Activated CD4-positive, alpha-beta T cell treated with anti-CD3 and anti-CD28 coated beads, Interleukin-2, amount 50 U/mL, for 1 hour (primary cell): Measurements from ENCODE around the gene SLC25A47.
"Not testable (repeated sequence)": the region's sequence is repeated elsewhere in the genome, so short reads cannot be mapped to it uniquely, and the experiment has no call there.

Experiments
- DNase-seq: peaks from one replicate; pipeline ENCODE4 v3.0.0-alpha.2; 2020

SLC25A47 gene

DNA sequence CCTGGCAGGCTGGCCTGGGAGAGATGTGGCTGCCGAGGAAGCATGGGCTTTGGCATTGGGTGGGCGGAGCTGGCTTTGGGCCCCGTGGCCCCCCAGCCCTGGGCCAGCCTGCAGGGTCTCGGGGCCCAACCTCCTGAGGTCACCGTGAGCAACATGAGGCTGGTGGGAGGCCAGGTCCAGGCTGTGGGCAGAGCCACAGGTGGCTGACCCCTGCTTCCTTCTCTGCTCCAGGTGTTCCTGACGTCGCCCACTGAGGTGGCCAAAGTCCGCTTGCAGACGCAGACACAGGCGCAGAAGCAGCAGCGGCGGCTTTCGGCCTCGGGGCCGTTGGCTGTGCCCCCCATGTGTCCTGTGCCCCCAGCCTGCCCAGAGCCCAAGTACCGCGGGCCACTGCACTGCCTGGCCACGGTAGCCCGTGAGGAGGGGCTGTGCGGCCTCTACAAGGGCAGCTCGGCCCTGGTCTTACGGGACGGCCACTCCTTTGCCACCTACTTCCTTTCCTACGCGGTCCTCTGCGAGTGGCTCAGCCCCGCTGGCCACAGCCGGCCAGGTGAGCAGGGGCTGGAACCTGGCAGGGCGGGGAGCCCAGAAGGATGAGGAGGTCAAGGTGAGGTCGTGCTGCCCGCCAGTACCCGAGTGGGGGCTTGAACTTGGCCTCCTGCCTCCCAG, 5.5 kb downstream of the SLC25A47 start:
- no peak for DNase-seq

DNA sequence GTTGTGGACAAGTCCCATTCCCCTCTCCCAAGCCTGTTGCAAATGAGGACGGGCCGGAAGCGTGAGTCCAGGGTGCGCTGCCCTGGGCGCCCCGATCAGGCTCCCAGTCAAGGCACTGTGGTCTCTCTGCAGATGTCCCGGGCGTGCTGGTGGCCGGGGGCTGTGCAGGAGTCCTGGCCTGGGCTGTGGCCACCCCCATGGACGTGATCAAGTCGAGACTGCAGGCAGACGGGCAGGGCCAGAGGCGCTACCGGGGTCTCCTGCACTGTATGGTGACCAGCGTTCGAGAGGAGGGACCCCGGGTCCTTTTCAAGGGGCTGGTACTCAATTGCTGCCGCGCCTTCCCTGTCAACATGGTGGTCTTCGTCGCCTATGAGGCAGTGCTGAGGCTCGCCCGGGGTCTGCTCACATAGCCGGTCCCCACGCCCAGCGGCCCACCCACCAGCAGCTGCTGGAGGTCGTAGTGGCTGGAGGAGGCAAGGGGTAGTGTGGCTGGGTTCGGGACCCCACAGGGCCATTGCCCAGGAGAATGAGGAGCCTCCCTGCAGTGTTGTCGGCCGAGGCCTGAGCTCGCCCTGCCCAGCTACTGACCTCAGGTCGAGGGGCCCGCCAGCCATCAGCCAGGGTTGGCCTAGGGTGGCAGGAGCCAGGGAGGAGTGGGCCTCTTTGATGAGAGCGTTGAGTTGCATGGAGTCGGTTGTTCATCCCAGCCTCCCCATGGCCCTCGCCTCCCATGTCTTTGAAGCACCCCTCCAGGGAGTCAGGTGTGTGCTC, 6.3 kb downstream of the SLC25A47 start:
- DNase-seq: no peak

DNA sequence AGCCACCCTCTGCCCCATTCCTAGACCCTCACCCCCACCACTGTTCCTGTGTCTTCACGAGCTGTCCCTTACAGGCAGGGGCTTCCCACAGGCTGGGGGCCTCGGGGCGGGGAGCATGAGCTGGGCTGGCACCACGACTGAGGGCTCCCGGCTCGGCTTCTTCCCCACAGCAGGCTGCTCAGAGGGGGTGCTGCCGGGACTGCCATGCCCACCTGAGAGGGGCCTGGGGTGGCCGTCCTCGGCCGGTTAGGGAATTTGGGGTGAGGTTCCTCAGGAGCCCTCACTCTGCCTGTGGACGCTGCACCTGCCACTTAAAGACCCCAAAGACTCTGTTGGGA, 6.8 kb downstream of the SLC25A47 start:
- no peak for DNase-seq

DNA sequence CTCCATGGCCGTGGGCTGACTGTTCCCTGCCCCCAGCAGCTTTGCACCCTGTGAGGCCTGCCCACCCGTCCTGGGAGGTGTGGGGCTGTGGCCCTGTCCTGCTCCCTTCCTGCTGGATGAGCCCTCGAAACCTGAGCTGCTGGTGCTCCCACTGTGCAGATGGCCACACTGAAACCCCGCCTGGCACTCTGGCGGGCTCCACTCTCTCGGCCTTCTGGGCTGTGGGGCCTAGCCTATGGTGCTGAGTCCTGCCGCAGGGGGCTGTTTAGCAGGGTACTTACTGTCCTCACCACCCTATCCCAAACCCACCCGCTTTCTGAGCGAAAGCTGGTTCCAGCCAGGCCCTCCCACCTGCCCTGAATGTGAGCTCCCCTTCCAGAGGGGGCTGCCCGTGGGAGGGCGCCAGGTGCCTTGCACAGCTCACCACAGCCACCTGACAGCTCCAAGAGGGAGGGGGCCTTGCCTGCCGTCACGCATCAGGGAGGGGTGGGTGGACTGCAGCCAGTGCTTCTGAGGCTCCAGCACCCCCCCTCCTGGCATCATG, 7.3 kb downstream of the SLC25A47 start:
- no peak for DNase-seq

DNA sequence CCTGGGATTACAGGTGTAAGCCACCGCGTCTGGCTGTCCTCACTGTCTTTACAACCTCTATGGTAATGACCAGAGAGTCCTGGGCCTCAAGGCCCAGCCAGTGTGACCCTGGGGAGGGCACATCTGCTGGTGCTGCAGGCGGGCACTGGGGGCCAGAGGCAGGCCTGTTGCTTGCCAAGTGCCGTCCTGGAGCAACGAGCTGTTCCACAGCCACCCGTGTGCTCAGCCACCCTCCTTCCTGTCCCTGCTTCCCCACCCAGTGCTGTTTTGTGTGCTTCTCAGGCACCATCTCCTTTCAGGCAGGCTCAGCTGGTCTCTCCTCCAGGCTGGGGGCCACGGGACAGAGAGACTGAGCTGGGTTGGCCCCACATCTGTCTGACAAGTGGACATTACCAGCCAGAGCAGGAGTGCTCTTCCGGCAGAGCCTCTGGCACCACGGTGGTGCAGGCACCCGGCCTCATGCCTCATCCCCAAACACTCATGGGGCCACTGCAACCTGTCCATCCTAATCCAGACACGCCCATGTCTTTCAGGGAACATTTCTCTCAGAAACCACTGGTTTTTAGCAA, 9.0 kb downstream of the SLC25A47 start:
- DNase-seq: no peak

- no peak for DNase-seq
Observed at GRCh38 chr14:100332797-100333196, 9.7 kb downstream of the SLC25A47 start.

DNA sequence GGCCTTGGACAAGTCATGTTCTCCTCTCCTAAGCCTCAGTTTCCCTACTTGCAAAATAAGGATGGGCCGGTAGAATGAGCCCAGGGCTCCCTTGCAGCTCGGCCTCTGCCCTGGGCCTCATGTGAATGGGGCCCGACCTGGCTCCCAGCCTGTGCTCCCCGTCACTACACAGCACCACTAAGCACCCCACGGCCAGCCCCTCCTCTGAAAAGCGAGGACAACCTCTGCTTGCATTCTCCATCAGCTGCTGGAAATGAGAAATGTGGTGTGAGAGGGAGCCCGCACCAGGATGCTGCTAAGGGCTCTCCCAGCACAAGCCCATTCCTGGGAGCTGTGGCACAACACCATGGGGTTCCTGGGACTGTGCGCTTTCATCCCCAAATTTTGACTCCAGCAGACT, 10.2 kb downstream of the SLC25A47 start:
- no peak for DNase-seq

GRCh38 chr14:100333827-100334226, 10.7 kb downstream of the SLC25A47 start:
- DNase-seq: no peak

- no peak for DNase-seq
Observed at GRCh38 chr14:100334904-100335303, 11.8 kb downstream of the SLC25A47 start.

DNA sequence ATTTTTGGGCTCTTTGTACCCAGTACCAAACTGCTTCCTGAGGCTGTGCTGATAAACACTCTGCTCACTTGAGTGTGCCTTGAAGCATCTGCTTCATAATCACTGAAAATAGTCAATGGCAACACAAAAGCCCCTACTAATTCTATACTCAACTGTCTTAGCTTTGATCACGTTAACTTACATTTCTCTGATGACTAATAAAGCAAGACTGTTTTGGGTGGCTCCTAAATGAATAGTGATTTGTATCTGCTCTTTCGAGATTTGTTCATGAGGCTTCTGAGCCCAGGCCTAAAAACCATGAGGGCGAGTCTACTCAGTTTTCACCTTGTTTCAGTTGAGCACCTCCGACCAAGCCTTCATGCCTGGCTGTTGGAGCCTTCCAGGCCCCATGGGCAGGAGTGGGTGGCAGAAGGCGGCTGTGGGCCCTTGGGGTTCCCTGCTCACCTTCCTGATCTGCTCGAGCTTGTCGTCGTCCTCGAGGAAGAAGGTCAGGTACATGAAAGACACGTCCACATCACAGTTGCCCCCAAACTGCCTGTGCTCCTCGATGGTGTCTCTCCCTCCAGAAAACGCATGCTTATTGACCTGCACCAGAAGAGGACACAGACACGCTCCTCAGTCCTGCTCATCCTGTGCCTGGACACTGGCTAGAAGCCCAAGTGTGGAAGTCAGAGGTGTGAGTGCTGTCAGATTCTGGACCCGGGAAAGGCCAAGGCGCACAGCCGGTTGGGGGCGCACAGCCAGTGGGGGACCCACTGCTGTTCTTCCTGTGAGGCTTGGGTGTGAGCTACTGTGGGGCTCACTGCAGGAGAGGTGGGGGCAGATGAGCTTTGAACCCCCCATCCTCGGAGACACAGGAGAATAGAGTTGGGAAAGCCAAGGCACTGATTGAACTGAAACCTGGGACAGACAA, 13.7 kb downstream of the SLC25A47 start:
- DNase-seq: no peak

GRCh38 chr14:100339766-100340422, 16.8 kb downstream of the SLC25A47 start:
- DNase-seq: no peak

DNA sequence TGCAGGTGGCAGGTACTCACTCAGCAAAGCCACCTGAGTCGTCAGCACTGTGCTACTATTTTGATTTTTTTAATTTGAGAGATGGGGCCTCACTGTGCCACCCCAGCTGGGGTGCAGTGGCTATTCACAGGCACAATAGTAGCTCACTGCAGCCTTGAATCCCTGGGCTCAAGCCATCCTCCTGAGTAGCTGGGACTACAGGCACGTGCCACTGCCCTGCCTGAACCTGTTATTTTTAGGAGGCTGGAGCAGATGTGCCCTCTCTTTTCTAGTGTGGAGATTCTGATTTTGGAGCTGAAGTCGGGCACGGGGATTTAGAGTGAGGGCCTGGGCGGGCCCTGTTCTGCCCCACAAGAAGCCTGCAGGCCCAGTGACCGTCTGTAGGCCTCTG, 17.3 kb downstream of the SLC25A47 start:
- DNase-seq: no peak

DNA sequence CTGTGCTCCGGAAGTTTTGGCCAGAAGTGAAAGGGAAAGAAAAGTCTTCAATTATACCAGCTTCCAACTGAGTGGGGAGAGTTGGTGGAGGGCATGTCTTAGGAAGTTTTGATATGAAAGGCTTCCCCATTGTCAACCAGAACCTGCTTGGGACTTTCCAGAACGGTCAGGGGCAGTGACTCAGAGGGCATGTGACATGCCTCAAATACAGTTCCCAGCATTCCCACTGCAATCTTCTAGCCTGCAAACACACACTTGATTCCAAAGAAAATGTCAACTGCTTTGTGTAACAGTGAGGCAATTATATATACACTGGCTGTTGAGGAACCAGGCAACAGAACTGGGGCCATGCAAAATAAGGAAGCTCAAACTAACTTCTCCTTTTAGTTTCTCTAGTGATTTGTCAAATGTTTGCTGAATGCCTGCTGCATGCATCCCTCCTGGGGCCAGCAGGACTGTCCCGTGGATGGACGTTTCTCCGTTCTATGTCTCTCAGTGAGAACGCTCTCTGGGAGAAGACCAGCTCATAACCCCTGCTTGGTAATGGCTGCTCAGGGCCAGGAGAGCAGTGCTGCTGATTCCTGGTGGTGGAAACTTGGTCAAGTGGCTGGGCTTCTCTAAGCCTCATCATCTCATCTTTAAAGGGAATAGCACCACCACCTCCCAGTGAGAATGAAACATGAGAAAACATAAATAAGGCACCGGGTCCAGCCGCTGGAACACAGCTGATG, 18.3 kb downstream of the SLC25A47 start:
- no peak for DNase-seq

DNA sequence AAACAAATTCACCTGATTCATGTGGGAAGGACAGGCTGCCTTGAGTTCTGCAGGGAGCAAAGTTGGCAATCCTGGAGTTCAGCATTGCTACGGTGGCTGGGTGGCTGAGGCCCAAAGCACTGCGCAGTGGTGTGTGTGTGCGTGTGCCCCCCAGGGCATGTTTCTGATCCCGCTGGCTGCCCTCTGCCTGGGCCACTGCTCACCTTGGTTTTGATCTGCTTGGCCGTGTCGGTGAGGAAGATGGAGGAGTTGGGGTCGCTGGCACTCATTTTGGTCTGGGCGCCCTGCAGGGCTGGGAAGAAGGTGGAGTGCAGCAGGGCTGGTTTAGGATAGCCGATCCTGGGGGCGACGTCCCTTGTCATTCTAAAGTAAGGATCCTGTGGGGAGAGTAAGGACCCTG, 19.1 kb downstream of the SLC25A47 start:
- DNase-seq: no peak

DNA sequence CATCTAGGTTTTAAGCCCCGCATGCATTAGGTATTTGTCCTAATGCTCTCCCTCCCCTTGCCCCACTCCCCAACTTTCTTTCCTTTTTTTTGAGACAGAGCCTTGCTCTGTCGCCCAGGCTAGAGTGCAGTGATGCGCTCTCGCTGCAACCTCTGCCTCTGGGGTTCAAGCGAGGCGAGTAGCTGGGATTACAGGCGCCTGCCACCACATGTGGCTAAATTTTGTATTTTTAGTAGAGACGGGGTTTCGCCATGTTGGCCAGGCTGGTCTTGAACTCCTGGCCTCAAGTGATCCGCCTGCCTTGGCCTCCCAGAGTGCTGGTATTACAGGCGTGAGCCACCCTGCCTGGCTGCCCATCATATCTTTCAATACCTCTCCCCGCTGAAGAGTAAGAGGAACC, 19.7 kb downstream of the SLC25A47 start:
- not testable (repeated sequence) for DNase-seq

- DNase-seq: not testable (repeated sequence)
Observed at GRCh38 chr14:100344657-100345056, 21.5 kb downstream of the SLC25A47 start.

DNA sequence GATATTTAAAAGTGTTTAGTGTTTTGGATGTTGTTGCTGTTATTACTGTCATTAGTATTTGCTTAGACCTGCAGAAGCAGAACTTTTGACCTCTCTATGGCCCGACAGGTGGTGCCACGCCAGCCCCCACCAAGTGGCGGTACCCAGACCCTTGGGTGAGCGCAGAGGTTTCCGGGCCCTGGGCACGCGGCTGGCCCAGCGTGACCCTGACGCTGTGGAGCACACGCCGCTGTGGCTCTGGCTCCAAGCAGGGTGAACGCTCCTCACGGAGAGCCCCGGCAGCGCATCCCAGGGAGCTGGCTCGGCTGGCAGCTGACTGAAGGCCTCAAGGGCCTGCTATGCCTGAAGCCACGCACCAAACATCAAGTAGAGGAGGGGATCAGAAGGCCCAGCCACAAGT, 22.6 kb downstream of the SLC25A47 start:
- no peak for DNase-seq

- DNase-seq: no peak
Observed at GRCh38 chr14:100346306-100347091, 23.4 kb downstream of the SLC25A47 start.

DNA sequence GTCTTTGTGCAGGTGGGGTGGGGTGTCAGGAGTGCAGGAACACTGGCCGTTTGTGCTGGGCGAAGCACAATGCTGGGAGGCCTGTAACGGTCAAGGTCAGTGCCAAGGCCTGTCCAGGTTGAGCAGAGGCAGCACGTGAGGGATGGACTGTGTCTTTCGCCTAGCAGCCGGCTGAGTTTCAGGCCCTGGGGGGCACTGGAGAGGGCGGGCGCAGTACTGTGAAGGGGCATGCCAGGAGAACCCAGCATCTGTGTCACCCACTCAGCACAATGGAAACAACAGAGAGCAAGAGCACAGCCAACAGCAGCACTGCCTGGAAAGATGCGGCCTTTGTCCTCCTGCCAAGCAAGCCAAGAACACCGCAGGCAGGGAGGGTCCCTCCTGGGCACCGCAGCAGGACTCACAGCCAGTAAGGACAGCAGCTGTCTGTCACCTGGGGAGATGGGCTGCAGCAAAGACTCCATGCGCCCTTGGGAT, 25.2 kb downstream of the SLC25A47 start:
- no peak for DNase-seq

DNA sequence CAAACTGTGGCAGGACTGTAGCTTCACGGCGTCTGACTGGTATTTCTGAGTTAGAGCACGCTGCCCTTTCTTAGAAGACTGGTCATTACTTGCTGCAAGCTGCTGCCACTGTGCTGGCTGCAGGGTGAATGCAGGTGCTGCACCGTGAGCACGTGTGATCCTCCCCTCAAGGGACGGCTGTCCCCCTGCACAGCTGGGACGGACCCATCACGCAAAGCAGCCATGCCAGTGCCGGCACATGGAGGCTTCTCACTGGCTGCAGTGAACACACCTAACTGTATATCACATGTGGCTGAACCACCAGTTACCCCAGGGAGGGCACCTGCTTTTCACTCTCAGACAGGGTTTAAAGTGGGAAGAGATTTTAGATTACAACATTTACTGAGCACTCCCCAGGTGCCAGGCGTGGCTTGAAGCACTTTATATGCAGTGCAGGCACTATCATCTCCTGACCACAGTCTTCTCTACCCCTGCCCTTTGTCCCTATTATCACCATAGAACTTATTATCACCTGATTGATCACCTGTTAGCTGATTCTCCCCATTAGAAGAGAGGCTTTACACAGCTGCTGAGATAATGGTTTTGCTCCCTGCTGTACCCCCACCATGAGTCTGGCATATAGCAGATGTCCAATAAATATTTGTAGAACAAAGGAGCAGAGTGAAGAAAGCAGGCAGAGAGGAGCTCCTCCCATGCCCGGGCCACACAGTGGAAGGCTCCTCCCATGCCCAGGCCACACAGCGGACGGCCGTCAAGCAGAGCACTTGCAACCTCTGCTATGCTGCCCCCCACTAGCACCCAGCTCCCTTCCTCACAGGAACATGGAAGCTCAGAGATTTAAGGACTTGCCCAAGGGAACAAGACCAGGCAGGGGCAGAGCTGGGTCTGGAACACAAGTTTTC, 25.9 kb downstream of the SLC25A47 start:
- no peak for DNase-seq
